ENCODE results near the gene SYT9. TPM values are rescaled to one million over a fixed set of nuclear protein-coding genes. Genes with fewer than 3 reads are reported as not detected.
A peak's percentile ranks its signal among the peaks of the same experiment; 100 is the strongest.

Gene SYT9
- total and polyA plus RNA-seq, 4 experiments from 2014 or later: not detected

GRCh38 chr11:7239877-7240276, 11.8 kb upstream of the SYT9 start:
- Mint-ChIP-seq H3K27me3 (peaks cover 12 to 23% of the 10 kb centered on the region in 2 donors), H3K4me1 (no peaks in the 10 kb centered on the region), H3K4me3 (no peak overlapping the region), H3K36me3 (no peaks in the 10 kb centered on the region), H3K27ac (no peak overlapping the region), H3K9me3 (no peaks in the 10 kb centered on the region)
- no peak overlapping the region for H3K27ac ChIP-seq (ENCODE audit: low read depth, low read length)
- no peaks in the 10 kb centered on the region for H3K36me3 ChIP-seq (ENCODE audit: insufficient read depth, low read length)
- no peak for DNase-seq
- no peak overlapping the region for H3K4me3 ChIP-seq (ENCODE audit: low read length in 2 of 2)
- H3K4me1 ChIP-seq (ENCODE audit: insufficient read depth, low read length): no peaks in the 10 kb centered on the region
- H3K27me3 ChIP-seq (ENCODE audit: insufficient read depth, low read length): no peaks in the 10 kb centered on the region
- no peaks in the 10 kb centered on the region for H3K9me3 ChIP-seq (ENCODE audit: control insufficient read depth in 1 of 2, low read length in 2 of 2)
- ChIA-PET POLR2A (ENCODE audit: partially characterized antibody) (no interaction called here), CTCF (ENCODE audit: partially characterized antibody) (no interaction called here)
- intact Hi-C loops (cut with micrococcal nuclease): no loop called here

GRCh38 chr11:7245341-7245740, 6.4 kb upstream of the SYT9 start:
- CTCF ChIA-PET (ENCODE audit: partially characterized antibody): no interaction called here
- H3K27me3 ChIP-seq (ENCODE audit: insufficient read depth, low read length): peaks cover 4% of the 10 kb centered on the region

GRCh38 chr11:7246179-7246578, 5.5 kb upstream of the SYT9 start:
- Histone ChIP-seq H3K4me3 (ENCODE audit: low read length in 2 of 2) (no peak overlapping the region), H3K36me3 (ENCODE audit: insufficient read depth, low read length) (no peaks in the 10 kb centered on the region), H3K4me1 (ENCODE audit: insufficient read depth, low read length) (no peaks in the 10 kb centered on the region), H3K27me3 (ENCODE audit: insufficient read depth, low read length) (peaks cover 4% of the 10 kb centered on the region), H3K9me3 (ENCODE audit: control insufficient read depth in 1 of 2, low read length in 2 of 2) (no peaks in the 10 kb centered on the region), H3K27ac (ENCODE audit: low read depth, low read length) (no peak overlapping the region)
- peaks cover 0 to 4% (median under 1%) of the 10 kb centered on the region in 4 donors for H3K4me1 Mint-ChIP-seq
- H3K9me3 Mint-ChIP-seq: peaks cover 0 to 4% (median 0%) of the 10 kb centered on the region in 8 donors
- intact Hi-C loops (cut with micrococcal nuclease): no loop called here
- POLR2A ChIA-PET (ENCODE audit: partially characterized antibody): no interaction called here
- H3K27me3 Mint-ChIP-seq: peaks cover 15% of the 10 kb centered on the region in 2 donors
- DNase-seq: no peak
- H3K4me3 Mint-ChIP-seq: no peak overlapping the region
- CTCF ChIA-PET (ENCODE audit: partially characterized antibody): no interaction called here
- no peak overlapping the region for H3K27ac Mint-ChIP-seq
- H3K36me3 Mint-ChIP-seq: no peaks in the 10 kb centered on the region

More at GRCh38 chr11:7245341-7245740, 6.4 kb upstream of the SYT9 start:
- Histone ChIP-seq H3K27ac (ENCODE audit: low read depth, low read length) (no peak overlapping the region), H3K9me3 (ENCODE audit: control insufficient read depth in 1 of 2, low read length in 2 of 2) (no peaks in the 10 kb centered on the region), H3K36me3 (ENCODE audit: insufficient read depth, low read length) (no peaks in the 10 kb centered on the region), H3K4me1 (ENCODE audit: insufficient read depth, low read length) (no peaks in the 10 kb centered on the region), H3K4me3 (ENCODE audit: low read length in 2 of 2) (no peak overlapping the region)
- POLR2A ChIA-PET (ENCODE audit: partially characterized antibody): no interaction called here
- H3K27me3 Mint-ChIP-seq: peaks cover 8% of the 10 kb centered on the region in 2 donors
- H3K4me3 Mint-ChIP-seq: no peak overlapping the region
- H3K36me3 Mint-ChIP-seq: no peaks in the 10 kb centered on the region
- no peaks in the 10 kb centered on the region for H3K4me1 Mint-ChIP-seq
- no peak for DNase-seq
- H3K9me3 Mint-ChIP-seq: peaks cover 0 to 4% (median 0%) of the 10 kb centered on the region in 8 donors
- H3K27ac Mint-ChIP-seq: no peak overlapping the region
- intact Hi-C loops (cut with micrococcal nuclease): no loop called here

GRCh38 chr11:7250166-7250565, 1.5 kb upstream of the SYT9 start:
- peaks cover 4% of the 10 kb centered on the region for H3K27me3 ChIP-seq (ENCODE audit: insufficient read depth, low read length)
- no peak overlapping the region for H3K27ac ChIP-seq (ENCODE audit: low read depth, low read length)
- no peaks in the 10 kb centered on the region for H3K36me3 ChIP-seq (ENCODE audit: insufficient read depth, low read length)
- Mint-ChIP-seq H3K4me1 (peaks cover 0 to 11% (median 2%) of the 10 kb centered on the region in 4 donors), H3K9me3 (peaks cover 0 to 4% (median 0%) of the 10 kb centered on the region in 8 donors), H3K36me3 (no peaks in the 10 kb centered on the region), H3K27me3 (peaks cover 21 to 35% of the 10 kb centered on the region in 2 donors), H3K27ac (no peak overlapping the region), H3K4me3 (no peak overlapping the region)
- no peak overlapping the region for H3K4me3 ChIP-seq (ENCODE audit: low read length in 2 of 2)
- H3K4me1 ChIP-seq (ENCODE audit: insufficient read depth, low read length): no peaks in the 10 kb centered on the region
- ChIA-PET CTCF (ENCODE audit: partially characterized antibody) (no interaction called here), POLR2A (ENCODE audit: partially characterized antibody) (no interaction called here)
- intact Hi-C loops (cut with micrococcal nuclease): no loop called here
- H3K9me3 ChIP-seq (ENCODE audit: control insufficient read depth in 1 of 2, low read length in 2 of 2): no peaks in the 10 kb centered on the region
- no peak for DNase-seq

GRCh38 chr11:7251487-7251835, 243 bp upstream of the SYT9 start:
- no peaks in the 10 kb centered on the region for H3K4me1 ChIP-seq (ENCODE audit: insufficient read depth, low read length)
- peaks cover 4% of the 10 kb centered on the region for H3K27me3 ChIP-seq (ENCODE audit: insufficient read depth, low read length)
- H3K4me3 ChIP-seq (ENCODE audit: low read length in 2 of 2): no peak overlapping the region
- peaks cover 29 to 43% of the 10 kb centered on the region in 2 donors for H3K27me3 Mint-ChIP-seq
- DNase-seq: no peak
- no peaks in the 10 kb centered on the region for H3K36me3 Mint-ChIP-seq
- no peaks in the 10 kb centered on the region for H3K9me3 ChIP-seq (ENCODE audit: control insufficient read depth in 1 of 2, low read length in 2 of 2)
- intact Hi-C loops (cut with micrococcal nuclease): no loop called here
- H3K27ac Mint-ChIP-seq: no peak overlapping the region
- H3K9me3 Mint-ChIP-seq: peaks cover 0 to 4% (median 0%) of the 10 kb centered on the region in 8 donors
- CTCF ChIA-PET (ENCODE audit: partially characterized antibody): no interaction called here
- peaks cover 0 to 11% (median 2%) of the 10 kb centered on the region in 4 donors for H3K4me1 Mint-ChIP-seq
- H3K27ac ChIP-seq (ENCODE audit: low read depth, low read length): no peak overlapping the region
- H3K36me3 ChIP-seq (ENCODE audit: insufficient read depth, low read length): no peaks in the 10 kb centered on the region
- H3K4me3 Mint-ChIP-seq: peak overlapping the region in 3 of 8 donors; percentile 27 to 53 (median 53)
- POLR2A ChIA-PET (ENCODE audit: partially characterized antibody): no interaction called here

GRCh38 chr11:7252683-7253213, 1.0 kb downstream of the SYT9 start:
- H3K4me3 Mint-ChIP-seq: peak overlapping the region in 5 of 8 donors; percentile 11 to 41 (median 25)
- no peak overlapping the region for H3K27ac Mint-ChIP-seq
- peaks cover 4% of the 10 kb centered on the region for H3K27me3 ChIP-seq (ENCODE audit: insufficient read depth, low read length)
- H3K4me1 Mint-ChIP-seq: peaks cover 0 to 11% (median 2%) of the 10 kb centered on the region in 4 donors
- no peak overlapping the region for H3K4me3 ChIP-seq (ENCODE audit: low read length in 2 of 2)
- H3K36me3 Mint-ChIP-seq: no peaks in the 10 kb centered on the region
- H3K4me1 ChIP-seq (ENCODE audit: insufficient read depth, low read length): no peaks in the 10 kb centered on the region
- CTCF ChIA-PET (ENCODE audit: partially characterized antibody): no interaction called here
- no peaks in the 10 kb centered on the region for H3K9me3 ChIP-seq (ENCODE audit: control insufficient read depth in 1 of 2, low read length in 2 of 2)
- POLR2A ChIA-PET (ENCODE audit: partially characterized antibody): no interaction called here
- intact Hi-C loops (cut with micrococcal nuclease): no loop called here
- peaks cover 0 to 4% (median 0%) of the 10 kb centered on the region in 8 donors for H3K9me3 Mint-ChIP-seq
- no peaks in the 10 kb centered on the region for H3K36me3 ChIP-seq (ENCODE audit: insufficient read depth, low read length)
- no peak overlapping the region for H3K27ac ChIP-seq (ENCODE audit: low read depth, low read length)
- peaks cover 29 to 45% of the 10 kb centered on the region in 2 donors for H3K27me3 Mint-ChIP-seq
- no peak for DNase-seq

GRCh38 chr11:7253800-7254199, 2.1 kb downstream of the SYT9 start:
- Mint-ChIP-seq H3K27me3 (peaks cover 29 to 41% of the 10 kb centered on the region in 2 donors), H3K4me3 (no peak overlapping the region)

More at GRCh38 chr11:7253800-7254199, 2.1 kb downstream of the SYT9 start:
- Histone ChIP-seq H3K9me3 (ENCODE audit: control insufficient read depth in 1 of 2, low read length in 2 of 2) (no peaks in the 10 kb centered on the region), H3K4me3 (ENCODE audit: low read length in 2 of 2) (no peak overlapping the region), H3K36me3 (ENCODE audit: insufficient read depth, low read length) (no peaks in the 10 kb centered on the region), H3K4me1 (ENCODE audit: insufficient read depth, low read length) (no peaks in the 10 kb centered on the region), H3K27me3 (ENCODE audit: insufficient read depth, low read length) (peaks cover 4% of the 10 kb centered on the region), H3K27ac (ENCODE audit: low read depth, low read length) (no peak overlapping the region)
- no peaks in the 10 kb centered on the region for H3K36me3 Mint-ChIP-seq
- DNase-seq: no peak
- peaks cover 0 to 11% (median 2%) of the 10 kb centered on the region in 4 donors for H3K4me1 Mint-ChIP-seq
- CTCF ChIA-PET (ENCODE audit: partially characterized antibody): no interaction called here
- POLR2A ChIA-PET (ENCODE audit: partially characterized antibody): no interaction called here
- peaks cover 0 to 4% (median 0%) of the 10 kb centered on the region in 8 donors for H3K9me3 Mint-ChIP-seq
- no peak overlapping the region for H3K27ac Mint-ChIP-seq
- intact Hi-C loops (cut with micrococcal nuclease): no loop called here
